Myometrial cell (primary cell): Measurements from ENCODE around the gene SLX1A. TPM values are rescaled to one million over a fixed set of nuclear protein-coding genes. Genes with fewer than 3 reads are reported as not detected.

Experiments used
- total RNA-seq: library from RNA; depleted of rRNA; stranded (reverse); fragments of >200 nt; gene quantifications from 2 replicates; pipeline ENCODE4 v1.2.3, GENCODE V29; 2015

The SLX1A gene
- total RNA-seq = 57.9 and 58.7 TPM in 2 replicates

GRCh38 chr16:30193615-30194014 lies at the start of gene SLX1A, which contains the start of gene BOLA2B:
TSS of gene SLX1A (plus strand) at chr16:30193875. CDS start at chr16:30194085, 210 bp downstream.
TSS of gene BOLA2B (minus strand) at chr16:30193666. CDS start at chr16:30193595, 71 bp downstream.

GRCh38 chr16:30183233-30184095 lies 10.2 kb upstream of the SLX1A start, which contains the start of gene CORO1A:
TSS of gene CORO1A (plus strand) at chr16:30183602. CDS start at chr16:30185210, 1,608 bp downstream.

GRCh38 chr16:30199049-30199448 lies 5.4 kb downstream of the SLX1A start, which contains the start of gene SULT1A3:
TSS of gene SULT1A3 (plus strand) at chr16:30199255. CDS start at chr16:30200729, 1,474 bp downstream.

Other genes starting within 250 kb of the SLX1A start
- 141 and 145 TPM in 2 replicates for gene TMEM219, start 231.8 kb upstream of the SLX1A start, total RNA-seq
- gene TAOK2, start 220.0 kb upstream of the SLX1A start, total RNA-seq = 36.9 and 38.3 TPM in 2 replicates
- 12.1 and 13.8 TPM in 2 replicates for gene HIRIP3, start 198.3 kb upstream of the SLX1A start, total RNA-seq
- 56.8 and 138 TPM in 2 replicates for gene INO80E, start 197.6 kb upstream of the SLX1A start, total RNA-seq
- 0.53 TPM in 1 of 2 replicates, not detected in the other for gene DOC2A, start 182.8 kb upstream of the SLX1A start, total RNA-seq
- gene C16orf92, start 170.7 kb upstream of the SLX1A start, total RNA-seq = not detected in 2 replicates
- 1.2 TPM in 1 of 2 replicates, not detected in the other for gene TLCD3B, start 162.6 kb upstream of the SLX1A start, total RNA-seq
- 1,681 and 1,789 TPM in 2 replicates for gene ALDOA, start 128.1 kb upstream of the SLX1A start, total RNA-seq
- 141 and 176 TPM in 2 replicates for gene PPP4C, start 117.9 kb upstream of the SLX1A start, total RNA-seq
- gene TBX6, start 102.0 kb upstream of the SLX1A start, total RNA-seq = 0.35 and 0.86 TPM in 2 replicates
- 17.9 and 28.3 TPM in 2 replicates for gene YPEL3, start 97.7 kb upstream of the SLX1A start, total RNA-seq
- gene GDPD3, start 80.3 kb upstream of the SLX1A start, total RNA-seq = 0.89 and 2.9 TPM in 2 replicates
- gene MAPK3, start 70.7 kb upstream of the SLX1A start, total RNA-seq = 69.5 and 90.6 TPM in 2 replicates
- gene CORO1A, start 10.3 kb upstream of the SLX1A start, total RNA-seq = 4.3 and 7.2 TPM in 2 replicates
- 316 and 413 TPM in 2 replicates for gene BOLA2B, start 209 bp upstream of the SLX1A start, total RNA-seq
- gene SULT1A3, start 5.4 kb downstream of the SLX1A start, total RNA-seq = 1.7 and 5.0 TPM in 2 replicates
- gene NPIPB13, start 54.6 kb downstream of the SLX1A start, total RNA-seq = 0.18 and 0.29 TPM in 2 replicates
- gene CD2BP2, start 161.4 kb downstream of the SLX1A start, total RNA-seq = 49.6 and 58.5 TPM in 2 replicates
- gene TBC1D10B, start 176.6 kb downstream of the SLX1A start, total RNA-seq = 42.7 and 45.6 TPM in 2 replicates
- gene MYL11, start 180.9 kb downstream of the SLX1A start, total RNA-seq = not detected in 2 replicates
- not detected in 2 replicates for gene SEPTIN1, start 188.7 kb downstream of the SLX1A start, total RNA-seq
- 7.2 and 9.7 TPM in 2 replicates for gene ZNF48, start 201.5 kb downstream of the SLX1A start, total RNA-seq
- 9.9 and 11.8 TPM in 2 replicates for gene ZNF771, start 213.7 kb downstream of the SLX1A start, total RNA-seq
- 31.7 and 34.7 TPM in 2 replicates for gene DCTPP1, start 236.2 kb downstream of the SLX1A start, total RNA-seq